OCI-LY1 (cell line): ENCODE results near the gene PTPRG.

Experiments used
- H2AFZ ChIP-seq: fragments of 200-600 bp; sonication (generic), shearing (Covaris generic); 2 replicates; pipeline ENCODE4 v1.6.0; 2014; ENCODE audit warnings: antibody characterized with exemption, mild to moderate bottlenecking, low read length
- H3F3A ChIP-seq: fragments of 200-600 bp; sonication (generic), shearing (Covaris generic); 2 replicates; pipeline ENCODE4 v1.6.0; 2014; ENCODE audit warnings: mild to moderate bottlenecking, antibody characterized with exemption, low read length, moderate library complexity; ENCODE audit not compliant: insufficient read depth
- H3K27ac ChIP-seq: fragments of 200-600 bp; sonication (generic); 2 replicates; pipeline ENCODE4 v1.5.1; 2014; ENCODE audit warnings: low read length, mixed run types, mild to moderate bottlenecking, low read depth; ENCODE audit not compliant: poor library complexity, severe bottlenecking
- H3K27me3 ChIP-seq: fragments of 200-600 bp; sonication (generic); 2 replicates; pipeline ENCODE4 v1.6.0; 2014; ENCODE audit warnings: antibody characterized with exemption, mild to moderate bottlenecking, low read length, moderate library complexity; ENCODE audit not compliant: insufficient read depth
- H3K36me3 ChIP-seq: fragments of 200-600 bp; sonication (generic); 2 replicates; pipeline ENCODE4 v1.6.1; 2014; ENCODE audit warnings: mild to moderate bottlenecking, antibody characterized with exemption, low read length, moderate library complexity, mixed read lengths; ENCODE audit not compliant: insufficient read depth
- H3K4me1 ChIP-seq: fragments of 200-600 bp; sonication (generic); 2 replicates; pipeline ENCODE4 v1.5.1; 2014; ENCODE audit warnings: mild to moderate bottlenecking, low read length, moderate library complexity; ENCODE audit not compliant: insufficient read depth, severe bottlenecking
- H3K4me2 ChIP-seq: fragments of 200-600 bp; sonication (generic), shearing (Covaris generic); 2 replicates; pipeline ENCODE4 v1.6.1; 2014; ENCODE audit warnings: low read length
- H3K4me3 ChIP-seq: fragments of 200-600 bp; sonication (generic); 2 replicates; pipeline ENCODE4 v1.5.1; 2014; ENCODE audit warnings: low read length, low read depth, mild to moderate bottlenecking, mixed read lengths; ENCODE audit not compliant: poor library complexity, severe bottlenecking
- H3K79me2 ChIP-seq: fragments of 200-600 bp; shearing (Covaris generic); 2 replicates; pipeline ENCODE4 v1.6.1; 2016; ENCODE audit warnings: mixed run types, low read length, mixed read lengths; ENCODE audit not compliant: insufficient read depth
- H3K9ac ChIP-seq: fragments of 200-600 bp; sonication (generic), shearing (Covaris generic); 2 replicates; pipeline ENCODE4 v1.6.1; 2014; ENCODE audit warnings: mild to moderate bottlenecking, low read length, mixed read lengths
- H3K9me2 ChIP-seq: fragments of 200-600 bp; sonication (generic), shearing (Covaris generic); 2 replicates; pipeline ENCODE4 v1.6.1; 2014; ENCODE audit warnings: low read depth, mild to moderate bottlenecking, low read length, mixed read lengths
- H3K9me3 ChIP-seq: fragments of 200-600 bp; shearing (Covaris generic); 2 replicates; pipeline ENCODE4 v1.6.1; 2014; ENCODE audit warnings: low read length, mixed read lengths
- H4K20me1 ChIP-seq: fragments of 200-600 bp; sonication (generic), shearing (Covaris generic); 2 replicates; pipeline ENCODE4 v1.6.0; 2016; ENCODE audit warnings: mild to moderate bottlenecking, low read length; ENCODE audit not compliant: insufficient read depth
- EZH2 ChIP-seq: fragments of 200-600 bp; sonication (generic), shearing (Covaris generic); IDR thresholded peaks from 2 replicates; pipeline ENCODE4 v1.8.0; 2017; ENCODE audit warnings: borderline replicate concordance, mixed run types, mild to moderate bottlenecking, antibody characterized with exemption, low read length, moderate library complexity, mixed read lengths
- TF ChIP-seq, protein P1 (sequence below): fragments of 200-600 bp; sonication (generic), shearing (Covaris generic); IDR thresholded peaks from 2 replicates; pipeline ENCODE4 v1.5.1; 2017; ENCODE audit warnings: mild to moderate bottlenecking, antibody characterized with exemption, low read length, moderate library complexity, mixed read lengths

PTPRG gene

DNA sequence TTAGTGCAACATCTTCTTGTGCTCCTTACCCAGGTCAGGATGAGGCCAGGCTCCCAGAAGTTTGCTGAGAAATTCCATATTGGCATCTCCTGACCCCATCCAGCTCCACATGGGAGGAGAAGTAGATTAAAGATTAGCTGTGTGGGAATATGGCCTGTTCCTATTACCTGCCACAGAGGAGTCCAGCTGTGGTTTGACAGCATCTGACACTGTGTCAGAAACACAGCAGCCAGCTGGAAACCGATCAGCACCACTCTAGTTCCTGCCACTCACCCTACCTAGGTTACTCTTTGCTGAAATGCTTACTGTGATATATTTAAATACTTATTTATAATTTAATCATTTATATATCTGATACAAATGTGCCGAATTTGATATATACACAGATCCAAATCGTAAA is 551.7 kb downstream of the PTPRG start:
- H3F3A ChIP-seq: no peaks in the 10 kb centered on the region
- H3K9me2 ChIP-seq: no peaks in the 10 kb centered on the region
- no peaks in the 10 kb centered on the region for H3K9me3 ChIP-seq
- H3K27me3 ChIP-seq: no peaks in the 10 kb centered on the region
- no peak overlapping the region for H2AFZ ChIP-seq
- no peaks in the 10 kb centered on the region for H3K36me3 ChIP-seq
- H3K27ac ChIP-seq: no peak overlapping the region
- H3K4me3 ChIP-seq: no peak overlapping the region
- H4K20me1 ChIP-seq: no peaks in the 10 kb centered on the region
- no peaks in the 10 kb centered on the region for H3K79me2 ChIP-seq
- no peak overlapping the region for H3K9ac ChIP-seq
- H3K4me2 ChIP-seq: no peak overlapping the region
- H3K4me1 ChIP-seq: no peaks in the 10 kb centered on the region
- TF ChIP-seq, protein P1, sequence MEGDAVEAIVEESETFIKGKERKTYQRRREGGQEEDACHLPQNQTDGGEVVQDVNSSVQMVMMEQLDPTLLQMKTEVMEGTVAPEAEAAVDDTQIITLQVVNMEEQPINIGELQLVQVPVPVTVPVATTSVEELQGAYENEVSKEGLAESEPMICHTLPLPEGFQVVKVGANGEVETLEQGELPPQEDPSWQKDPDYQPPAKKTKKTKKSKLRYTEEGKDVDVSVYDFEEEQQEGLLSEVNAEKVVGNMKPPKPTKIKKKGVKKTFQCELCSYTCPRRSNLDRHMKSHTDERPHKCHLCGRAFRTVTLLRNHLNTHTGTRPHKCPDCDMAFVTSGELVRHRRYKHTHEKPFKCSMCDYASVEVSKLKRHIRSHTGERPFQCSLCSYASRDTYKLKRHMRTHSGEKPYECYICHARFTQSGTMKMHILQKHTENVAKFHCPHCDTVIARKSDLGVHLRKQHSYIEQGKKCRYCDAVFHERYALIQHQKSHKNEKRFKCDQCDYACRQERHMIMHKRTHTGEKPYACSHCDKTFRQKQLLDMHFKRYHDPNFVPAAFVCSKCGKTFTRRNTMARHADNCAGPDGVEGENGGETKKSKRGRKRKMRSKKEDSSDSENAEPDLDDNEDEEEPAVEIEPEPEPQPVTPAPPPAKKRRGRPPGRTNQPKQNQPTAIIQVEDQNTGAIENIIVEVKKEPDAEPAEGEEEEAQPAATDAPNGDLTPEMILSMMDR: no peak
- TF ChIP-seq EZH2: no peak

DNA sequence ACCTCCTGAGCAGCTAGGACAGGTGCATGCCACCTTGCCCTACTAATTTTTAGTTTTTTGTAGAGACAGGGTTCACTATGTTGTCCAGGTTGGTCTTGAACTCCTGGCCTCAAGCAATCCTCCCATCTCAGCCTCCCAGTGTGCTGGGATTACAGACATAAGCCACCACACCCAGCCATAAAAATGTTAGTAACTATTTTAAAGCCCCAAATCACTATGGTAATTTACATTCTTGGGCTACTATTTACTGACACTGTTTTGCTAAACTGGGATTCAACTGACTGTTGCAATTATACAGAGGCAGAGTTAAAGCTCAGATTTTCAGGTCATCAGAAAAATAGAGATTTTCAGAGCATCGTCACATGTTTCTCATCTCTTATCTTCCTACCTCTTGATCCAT is 553.4 kb downstream of the PTPRG start:
- no peak overlapping the region for H3K4me3 ChIP-seq
- H2AFZ ChIP-seq: no peak overlapping the region
- H3F3A ChIP-seq: no peaks in the 10 kb centered on the region
- no peaks in the 10 kb centered on the region for H3K36me3 ChIP-seq
- no peak overlapping the region for H3K9ac ChIP-seq
- no peaks in the 10 kb centered on the region for H3K27me3 ChIP-seq
- H3K4me1 ChIP-seq: no peaks in the 10 kb centered on the region
- H3K27ac ChIP-seq: no peak overlapping the region
- H3K9me3 ChIP-seq: no peaks in the 10 kb centered on the region
- no peaks in the 10 kb centered on the region for H4K20me1 ChIP-seq
- H3K9me2 ChIP-seq: no peaks in the 10 kb centered on the region
- no peak overlapping the region for H3K4me2 ChIP-seq
- TF ChIP-seq, protein P1: no peak
- TF ChIP-seq EZH2: no peak
- H3K79me2 ChIP-seq: no peaks in the 10 kb centered on the region

DNA sequence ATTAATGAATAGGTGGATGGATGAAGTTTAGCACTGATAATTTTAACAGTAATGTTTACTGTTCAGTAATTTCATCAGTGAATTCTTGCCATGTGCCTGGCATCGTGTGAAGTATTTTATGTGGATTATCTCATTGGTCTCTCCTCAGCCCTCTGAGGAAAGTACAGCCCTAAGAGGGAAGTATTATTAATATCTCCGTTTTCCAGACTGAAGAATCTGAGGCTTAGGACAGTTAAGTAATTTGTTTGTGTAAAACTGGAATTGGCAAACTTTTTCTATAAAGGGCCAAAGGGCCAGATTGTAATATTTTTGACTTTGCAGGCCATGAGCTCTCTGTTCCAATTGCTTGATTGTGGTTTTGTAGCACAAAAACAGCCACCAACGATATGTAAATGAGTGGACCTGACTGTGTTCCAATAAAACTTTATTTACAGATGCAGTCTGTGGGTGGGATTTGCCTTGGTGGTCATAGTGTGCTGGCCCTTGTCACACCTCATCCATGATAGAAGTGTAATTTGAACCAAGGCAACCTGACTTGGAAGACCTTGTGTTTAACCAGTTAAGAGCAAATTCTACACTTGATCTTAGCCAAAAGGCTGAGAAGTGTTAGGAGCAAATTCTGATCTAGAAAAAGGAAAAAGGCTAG is 556.7 kb downstream of the PTPRG start:
- TF ChIP-seq EZH2: no peak
- TF ChIP-seq, protein P1: no peak

More for the DNA sequence above, 556.7 kb downstream of the PTPRG start:
- Histone ChIP-seq H3K9ac (no peak overlapping the region), H4K20me1 (no peaks in the 10 kb centered on the region), H3K27me3 (no peaks in the 10 kb centered on the region), H3K79me2 (no peaks in the 10 kb centered on the region), H3K9me3 (no peaks in the 10 kb centered on the region), H3F3A (no peaks in the 10 kb centered on the region), H2AFZ (no peak overlapping the region), H3K27ac (no peak overlapping the region), H3K9me2 (no peaks in the 10 kb centered on the region), H3K4me2 (no peak overlapping the region), H3K4me1 (no peaks in the 10 kb centered on the region), H3K4me3 (no peak overlapping the region), H3K36me3 (no peaks in the 10 kb centered on the region)
